ENCODE measurements around the gene ATP5PO. TPM values are rescaled to one million over a fixed set of nuclear protein-coding genes. Genes with fewer than 3 reads are reported as not detected.

ATP5PO gene
- total and polyA plus RNA-seq, 2 of the 8 experiments (the other 6 are each of a cell fraction or from before 2014, with no cell fraction given): 251 to 267 TPM

GRCh38 chr21:33856893-33857527 lies 58.6 kb downstream of the ATP5PO start (continued):
- TF ChIP-seq, protein P1, sequence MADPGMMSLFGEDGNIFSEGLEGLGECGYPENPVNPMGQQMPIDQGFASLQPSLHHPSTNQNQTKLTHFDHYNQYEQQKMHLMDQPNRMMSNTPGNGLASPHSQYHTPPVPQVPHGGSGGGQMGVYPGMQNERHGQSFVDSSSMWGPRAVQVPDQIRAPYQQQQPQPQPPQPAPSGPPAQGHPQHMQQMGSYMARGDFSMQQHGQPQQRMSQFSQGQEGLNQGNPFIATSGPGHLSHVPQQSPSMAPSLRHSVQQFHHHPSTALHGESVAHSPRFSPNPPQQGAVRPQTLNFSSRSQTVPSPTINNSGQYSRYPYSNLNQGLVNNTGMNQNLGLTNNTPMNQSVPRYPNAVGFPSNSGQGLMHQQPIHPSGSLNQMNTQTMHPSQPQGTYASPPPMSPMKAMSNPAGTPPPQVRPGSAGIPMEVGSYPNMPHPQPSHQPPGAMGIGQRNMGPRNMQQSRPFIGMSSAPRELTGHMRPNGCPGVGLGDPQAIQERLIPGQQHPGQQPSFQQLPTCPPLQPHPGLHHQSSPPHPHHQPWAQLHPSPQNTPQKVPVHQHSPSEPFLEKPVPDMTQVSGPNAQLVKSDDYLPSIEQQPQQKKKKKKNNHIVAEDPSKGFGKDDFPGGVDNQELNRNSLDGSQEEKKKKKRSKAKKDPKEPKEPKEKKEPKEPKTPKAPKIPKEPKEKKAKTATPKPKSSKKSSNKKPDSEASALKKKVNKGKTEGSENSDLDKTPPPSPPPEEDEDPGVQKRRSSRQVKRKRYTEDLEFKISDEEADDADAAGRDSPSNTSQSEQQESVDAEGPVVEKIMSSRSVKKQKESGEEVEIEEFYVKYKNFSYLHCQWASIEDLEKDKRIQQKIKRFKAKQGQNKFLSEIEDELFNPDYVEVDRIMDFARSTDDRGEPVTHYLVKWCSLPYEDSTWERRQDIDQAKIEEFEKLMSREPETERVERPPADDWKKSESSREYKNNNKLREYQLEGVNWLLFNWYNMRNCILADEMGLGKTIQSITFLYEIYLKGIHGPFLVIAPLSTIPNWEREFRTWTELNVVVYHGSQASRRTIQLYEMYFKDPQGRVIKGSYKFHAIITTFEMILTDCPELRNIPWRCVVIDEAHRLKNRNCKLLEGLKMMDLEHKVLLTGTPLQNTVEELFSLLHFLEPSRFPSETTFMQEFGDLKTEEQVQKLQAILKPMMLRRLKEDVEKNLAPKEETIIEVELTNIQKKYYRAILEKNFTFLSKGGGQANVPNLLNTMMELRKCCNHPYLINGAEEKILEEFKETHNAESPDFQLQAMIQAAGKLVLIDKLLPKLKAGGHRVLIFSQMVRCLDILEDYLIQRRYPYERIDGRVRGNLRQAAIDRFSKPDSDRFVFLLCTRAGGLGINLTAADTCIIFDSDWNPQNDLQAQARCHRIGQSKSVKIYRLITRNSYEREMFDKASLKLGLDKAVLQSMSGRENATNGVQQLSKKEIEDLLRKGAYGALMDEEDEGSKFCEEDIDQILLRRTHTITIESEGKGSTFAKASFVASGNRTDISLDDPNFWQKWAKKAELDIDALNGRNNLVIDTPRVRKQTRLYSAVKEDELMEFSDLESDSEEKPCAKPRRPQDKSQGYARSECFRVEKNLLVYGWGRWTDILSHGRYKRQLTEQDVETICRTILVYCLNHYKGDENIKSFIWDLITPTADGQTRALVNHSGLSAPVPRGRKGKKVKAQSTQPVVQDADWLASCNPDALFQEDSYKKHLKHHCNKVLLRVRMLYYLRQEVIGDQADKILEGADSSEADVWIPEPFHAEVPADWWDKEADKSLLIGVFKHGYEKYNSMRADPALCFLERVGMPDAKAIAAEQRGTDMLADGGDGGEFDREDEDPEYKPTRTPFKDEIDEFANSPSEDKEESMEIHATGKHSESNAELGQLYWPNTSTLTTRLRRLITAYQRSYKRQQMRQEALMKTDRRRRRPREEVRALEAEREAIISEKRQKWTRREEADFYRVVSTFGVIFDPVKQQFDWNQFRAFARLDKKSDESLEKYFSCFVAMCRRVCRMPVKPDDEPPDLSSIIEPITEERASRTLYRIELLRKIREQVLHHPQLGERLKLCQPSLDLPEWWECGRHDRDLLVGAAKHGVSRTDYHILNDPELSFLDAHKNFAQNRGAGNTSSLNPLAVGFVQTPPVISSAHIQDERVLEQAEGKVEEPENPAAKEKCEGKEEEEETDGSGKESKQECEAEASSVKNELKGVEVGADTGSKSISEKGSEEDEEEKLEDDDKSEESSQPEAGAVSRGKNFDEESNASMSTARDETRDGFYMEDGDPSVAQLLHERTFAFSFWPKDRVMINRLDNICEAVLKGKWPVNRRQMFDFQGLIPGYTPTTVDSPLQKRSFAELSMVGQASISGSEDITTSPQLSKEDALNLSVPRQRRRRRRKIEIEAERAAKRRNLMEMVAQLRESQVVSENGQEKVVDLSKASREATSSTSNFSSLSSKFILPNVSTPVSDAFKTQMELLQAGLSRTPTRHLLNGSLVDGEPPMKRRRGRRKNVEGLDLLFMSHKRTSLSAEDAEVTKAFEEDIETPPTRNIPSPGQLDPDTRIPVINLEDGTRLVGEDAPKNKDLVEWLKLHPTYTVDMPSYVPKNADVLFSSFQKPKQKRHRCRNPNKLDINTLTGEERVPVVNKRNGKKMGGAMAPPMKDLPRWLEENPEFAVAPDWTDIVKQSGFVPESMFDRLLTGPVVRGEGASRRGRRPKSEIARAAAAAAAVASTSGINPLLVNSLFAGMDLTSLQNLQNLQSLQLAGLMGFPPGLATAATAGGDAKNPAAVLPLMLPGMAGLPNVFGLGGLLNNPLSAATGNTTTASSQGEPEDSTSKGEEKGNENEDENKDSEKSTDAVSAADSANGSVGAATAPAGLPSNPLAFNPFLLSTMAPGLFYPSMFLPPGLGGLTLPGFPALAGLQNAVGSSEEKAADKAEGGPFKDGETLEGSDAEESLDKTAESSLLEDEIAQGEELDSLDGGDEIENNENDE (IDR thresholded peaks at IDR 0.05; ENCODE audit: insufficient replicate concordance, low read length): no peak
